Urothelium cell line (cell line): ENCODE results near the gene ZNF479.
"Not testable (repeated sequence)": the region's sequence is repeated elsewhere in the genome, so short reads cannot be mapped to it uniquely, and the experiment has no call there.

Experiments
- DNase-seq: peaks from one replicate; pipeline ENCODE4 v3.0.0; 2011; ENCODE audit warnings: low spot score, mixed read lengths
- FAIRE-seq: peaks from 2 replicates; lab custom pipeline; 2011; peaks lifted over from hg19 to GRCh38; lab: Jason Lieb, UNC

Gene ZNF479

GRCh38 chr7:57132336-57132735 lies at the start of gene ZNF479:
Gene ZNF479 (minus strand): TSS chr7:57132436. CDS start chr7:57132324, 112 bp downstream.
- not testable (repeated sequence) for FAIRE-seq, DNase-seq

GRCh38 chr7:57182031-57182430 lies 49.8 kb upstream of the ZNF479 start:
- DNase-seq (no peak), FAIRE-seq (no peak)

GRCh38 chr7:57181281-57181680 lies 49.0 kb upstream of the ZNF479 start:
- DNase-seq: no peak
- no peak for FAIRE-seq

GRCh38 chr7:57179776-57180415 lies 47.7 kb upstream of the ZNF479 start:
- FAIRE-seq: no peak

GRCh38 chr7:57178768-57179139 lies 46.5 kb upstream of the ZNF479 start:
- DNase-seq: no peak
- FAIRE-seq: no peak

More at GRCh38 chr7:57179776-57180415, 47.7 kb upstream of the ZNF479 start:
- no peak for DNase-seq

GRCh38 chr7:57177856-57178767 lies 45.9 kb upstream of the ZNF479 start:
- DNase-seq (no peak), FAIRE-seq (no peak)

- FAIRE-seq: no peak
- DNase-seq: no peak
Measured at GRCh38 chr7:57176928-57177635, 44.8 kb upstream of the ZNF479 start.

GRCh38 chr7:57165285-57165899 lies 33.2 kb upstream of the ZNF479 start:
- no peak for DNase-seq
- no peak for FAIRE-seq

- not testable (repeated sequence) for DNase-seq, FAIRE-seq
Measured at GRCh38 chr7:57120123-57120784, 12.0 kb downstream of the ZNF479 start.
